ENCODE measurements around the gene LAD1.

The LAD1 gene

GRCh38 chr1:201377611-201378092 is 21.5 kb downstream of the LAD1 start, which contains the start of gene TNNT2:
Gene TNNT2 (minus strand): TSS chr1:201377680. CDS start chr1:201373254, 4,426 bp downstream.
- no peak within 1 kb of the TSS for H3K4me3 ChIP-seq (ENCODE audit: low read depth, low read length)
- H3K27me3 ChIP-seq (replicated peaks) = peaks cover 17% of the 10 kb centered on the region
- TF ChIP-seq, protein P1, sequence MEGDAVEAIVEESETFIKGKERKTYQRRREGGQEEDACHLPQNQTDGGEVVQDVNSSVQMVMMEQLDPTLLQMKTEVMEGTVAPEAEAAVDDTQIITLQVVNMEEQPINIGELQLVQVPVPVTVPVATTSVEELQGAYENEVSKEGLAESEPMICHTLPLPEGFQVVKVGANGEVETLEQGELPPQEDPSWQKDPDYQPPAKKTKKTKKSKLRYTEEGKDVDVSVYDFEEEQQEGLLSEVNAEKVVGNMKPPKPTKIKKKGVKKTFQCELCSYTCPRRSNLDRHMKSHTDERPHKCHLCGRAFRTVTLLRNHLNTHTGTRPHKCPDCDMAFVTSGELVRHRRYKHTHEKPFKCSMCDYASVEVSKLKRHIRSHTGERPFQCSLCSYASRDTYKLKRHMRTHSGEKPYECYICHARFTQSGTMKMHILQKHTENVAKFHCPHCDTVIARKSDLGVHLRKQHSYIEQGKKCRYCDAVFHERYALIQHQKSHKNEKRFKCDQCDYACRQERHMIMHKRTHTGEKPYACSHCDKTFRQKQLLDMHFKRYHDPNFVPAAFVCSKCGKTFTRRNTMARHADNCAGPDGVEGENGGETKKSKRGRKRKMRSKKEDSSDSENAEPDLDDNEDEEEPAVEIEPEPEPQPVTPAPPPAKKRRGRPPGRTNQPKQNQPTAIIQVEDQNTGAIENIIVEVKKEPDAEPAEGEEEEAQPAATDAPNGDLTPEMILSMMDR (IDR thresholded peaks at IDR 0.05; ENCODE audit: low read depth, low read length, missing control alignments) = no peak
- H3K36me3 ChIP-seq (replicated peaks) = no peaks in the 10 kb centered on the region
- no peak within 1 kb of the TSS for H3K27ac ChIP-seq
- DNase-seq = no peak
- in situ Hi-C loops (cut with HindIII; ENCODE audit: low pct_ligation_motif_present, low sequenced_read_pairs) = no loop called here

- peaks cover 27% of the 10 kb centered on the region for H3K27me3 ChIP-seq (replicated peaks)
- no peaks in the 10 kb centered on the region for H3K36me3 ChIP-seq (replicated peaks)
- in situ Hi-C loops (cut with HindIII; ENCODE audit: low pct_ligation_motif_present, low sequenced_read_pairs) = no loop called here
- TF ChIP-seq, protein P1 (IDR thresholded peaks at IDR 0.05; ENCODE audit: low read depth, low read length, missing control alignments) = peak; percentile 84
- DNase-seq = peak; percentile 44
- H3K4me3 ChIP-seq (ENCODE audit: low read depth, low read length) = no peak overlapping the region
- no peak overlapping the region for H3K27ac ChIP-seq
Observed at GRCh38 chr1:201376464-201377374, 22.4 kb downstream of the LAD1 start.

DNA sequence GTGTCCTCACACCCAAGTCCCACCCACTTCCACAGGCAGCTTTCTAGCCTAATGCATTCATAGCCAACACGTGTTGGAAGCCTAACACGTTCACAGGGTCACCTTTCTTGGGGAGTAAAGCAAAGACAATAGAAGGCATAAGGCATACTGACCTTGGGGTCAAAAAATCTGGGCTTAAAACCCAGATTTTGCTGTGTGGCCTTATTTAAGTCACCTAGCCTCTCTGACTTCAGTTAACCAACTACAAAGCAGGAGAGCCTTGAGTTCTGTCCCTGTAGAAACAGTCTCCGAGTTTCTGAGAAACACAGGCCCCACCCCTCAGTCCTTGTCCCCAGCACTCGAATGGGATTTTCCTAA is 23.0 kb downstream of the LAD1 start:
- Histone ChIP-seq H3K27me3 (replicated peaks) (peaks cover 27% of the 10 kb centered on the region), H3K4me3 (ENCODE audit: low read depth, low read length) (no peak overlapping the region), H3K27ac (no peak overlapping the region), H3K36me3 (replicated peaks) (no peaks in the 10 kb centered on the region)
- DNase-seq = no peak
- in situ Hi-C loops (cut with HindIII; ENCODE audit: low pct_ligation_motif_present, low sequenced_read_pairs) = no loop called here
- TF ChIP-seq, protein P1 (IDR thresholded peaks at IDR 0.05; ENCODE audit: low read depth, low read length, missing control alignments) = no peak

DNA sequence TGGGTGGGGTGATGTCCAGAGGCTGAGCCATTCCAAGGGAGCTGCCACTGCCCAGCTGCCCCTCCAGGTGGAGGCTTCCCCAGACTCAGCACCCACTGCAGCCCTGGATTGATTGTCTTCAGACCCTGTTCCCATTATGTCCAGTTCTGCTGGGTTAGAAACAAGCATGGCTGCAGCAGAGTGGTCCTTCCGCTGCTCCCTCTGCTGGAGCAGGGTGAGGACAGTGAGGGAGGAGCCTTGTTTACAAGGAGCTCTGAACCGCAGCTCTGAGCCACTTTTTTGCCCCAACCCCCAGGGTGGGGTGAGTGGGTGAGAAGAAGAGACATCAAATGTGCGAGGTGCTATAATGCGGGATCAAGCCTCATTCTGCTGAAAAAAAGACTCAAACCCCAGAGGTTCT is 24.0 kb downstream of the LAD1 start:
- TF ChIP-seq, protein P1 (IDR thresholded peaks at IDR 0.05; ENCODE audit: low read depth, low read length, missing control alignments) = peak; percentile 47
- peaks cover 33% of the 10 kb centered on the region for H3K27me3 ChIP-seq (replicated peaks)
- no peak overlapping the region for H3K27ac ChIP-seq
- H3K4me3 ChIP-seq (ENCODE audit: low read depth, low read length) = no peak overlapping the region
- H3K36me3 ChIP-seq (replicated peaks) = no peaks in the 10 kb centered on the region
- no peak for DNase-seq
- in situ Hi-C loops (cut with HindIII; ENCODE audit: low pct_ligation_motif_present, low sequenced_read_pairs) = no loop called here

GRCh38 chr1:201374364-201374763 is 24.8 kb downstream of the LAD1 start:
- in situ Hi-C loops (cut with HindIII; ENCODE audit: low pct_ligation_motif_present, low sequenced_read_pairs) = no loop called here
- TF ChIP-seq, protein P1 (IDR thresholded peaks at IDR 0.05; ENCODE audit: low read depth, low read length, missing control alignments) = no peak
- Histone ChIP-seq H3K27ac (no peak overlapping the region), H3K36me3 (replicated peaks) (no peaks in the 10 kb centered on the region), H3K4me3 (ENCODE audit: low read depth, low read length) (no peak overlapping the region), H3K27me3 (replicated peaks) (peaks cover 33% of the 10 kb centered on the region)
- DNase-seq = no peak
